Panc1 (cell line): ENCODE measurements around the gene CPLANE1. TPM values are rescaled to one million over a fixed set of nuclear protein-coding genes. Genes with fewer than 3 reads are reported as not detected.

Experiments
- ATAC-seq: fragments of 200-7000 bp; cut with Tn5 transposase; 2 replicates; pipeline ENCODE4 v1.9.1; 2020; ENCODE audit warnings: mild to moderate bottlenecking, moderate library complexity
- BruUV-seq: library from RNA; stranded (reverse); fragments of 400-500 nt; replicated peaks from 2 replicates; lab custom pipeline; 2021; lab: Mats Ljungman, UMichigan
- CTCF ChIA-PET: fragments of 300-600 bp; sonication (Branson Sonifier 250); formaldehyde crosslinking; loops from one replicate; lab custom pipeline; 2022; ENCODE audit warnings: antibody characterized with exemption; lab: Charles Lee
- POLR2A ChIA-PET: fragments of 300-600 bp; sonication (Branson Sonifier 250); formaldehyde crosslinking; loops from one replicate; lab custom pipeline; 2022; ENCODE audit warnings: antibody characterized with exemption; lab: Charles Lee
- DNase-seq: peaks from one replicate; pipeline ENCODE4 v3.0.0-alpha.2; 2010; ENCODE audit warnings: low read depth, low spot score
- H3K27ac ChIP-seq: 2 replicates; pipeline ENCODE4 v1.5.1; 2011; ENCODE audit warnings: mild to moderate bottlenecking, low read length, inconsistent platforms
- H3K27me3 ChIP-seq: fragments of 200-500 bp; sonication (Bioruptor generic); 2 replicates; pipeline ENCODE4 v1.6.0; 2014; ENCODE audit warnings: low read length, inconsistent platforms; ENCODE audit not compliant: control insufficient read depth, insufficient read depth
- H3K36me3 ChIP-seq: fragments of 200-500 bp; sonication (Bioruptor generic); 2 replicates; pipeline ENCODE4 v1.5.1; 2014; ENCODE audit warnings: inconsistent platforms, mild to moderate bottlenecking, low read length, moderate library complexity; ENCODE audit not compliant: control insufficient read depth, insufficient read depth
- H3K4me1 ChIP-seq: 2 replicates; pipeline ENCODE4 v1.5.1; 2011; ENCODE audit warnings: inconsistent platforms, mild to moderate bottlenecking, low read length, moderate library complexity; ENCODE audit not compliant: control insufficient read depth, insufficient read depth
- H3K4me3 ChIP-seq, 2 experiments: 2 replicates each; pipeline ENCODE4 v1.5.1; 2011 to 2012; ENCODE audit warnings: low read depth in 2 of 2, low read length in 2 of 2, mild to moderate bottlenecking in 2 of 2, inconsistent platforms in 1 of 2, moderate library complexity in 1 of 2
- H3K9me3 ChIP-seq: fragments of 200-500 bp; sonication (Bioruptor generic); 2 replicates; pipeline ENCODE4 v1.5.1; 2014; ENCODE audit warnings: low read depth, mild to moderate bottlenecking, inconsistent platforms, low read length, moderate library complexity; ENCODE audit not compliant: control insufficient read depth, insufficient read depth
- POLR2AphosphoS5 ChIP-seq: IDR thresholded peaks from 2 replicates; pipeline ENCODE4 v1.6.1; 2012; ENCODE audit warnings: mild to moderate bottlenecking, low read depth, low read length, moderate library complexity
- SIN3A ChIP-seq: IDR thresholded peaks from 2 replicates; pipeline ENCODE4 v1.6.1; 2012; ENCODE audit warnings: low read depth, mild to moderate bottlenecking, low read length, moderate library complexity, borderline replicate concordance; ENCODE audit not compliant: insufficient read depth
- TCF7L2 ChIP-seq: IDR thresholded peaks from 2 replicates; pipeline ENCODE4 v1.6.1; 2011; ENCODE audit warnings: mild to moderate bottlenecking, low read depth, low read length, inconsistent platforms
- in situ Hi-C: cut with HindIII; loops from 2 replicates; pipeline ENCODE4 v1.10.0; 2016; ENCODE audit warnings: low sequenced_read_pairs, low pct_unique_long_range_greater_than_20kb
- intact Hi-C: fragments of 100-400 bp; cut with micrococcal nuclease; formaldehyde crosslinking; loops from one replicate; pipeline ENCODE4 v1.10.0; 2022; ENCODE audit not compliant: unreplicated experiment
- total RNA-seq: library from RNA; stranded (reverse); gene quantifications from one replicate; pipeline ENCODE4 v1.2.1, GENCODE V29; 2021; ENCODE audit not compliant: unreplicated experiment
- TF ChIP-seq, protein P1 (sequence below): fragments of 450-650 bp; IDR thresholded peaks from 2 replicates; pipeline ENCODE4 v1.5.1; 2017; ENCODE audit warnings: mild to moderate bottlenecking
- TF ChIP-seq, protein P2 (sequence below), 2 experiments: IDR thresholded peaks; 2 replicates each; pipeline ENCODE4 v1.6.1; 2011 to 2012; ENCODE audit warnings: low read depth in 2 of 2, control low read depth in 1 of 2, low read length in 1 of 2, mild to moderate bottlenecking in 1 of 2, moderate library complexity in 1 of 2; ENCODE audit not compliant: insufficient read depth in 1 of 2

The CPLANE1 gene
- total RNA-seq, 1 experiment from 2014 or later: 18.1 TPM

DNA sequence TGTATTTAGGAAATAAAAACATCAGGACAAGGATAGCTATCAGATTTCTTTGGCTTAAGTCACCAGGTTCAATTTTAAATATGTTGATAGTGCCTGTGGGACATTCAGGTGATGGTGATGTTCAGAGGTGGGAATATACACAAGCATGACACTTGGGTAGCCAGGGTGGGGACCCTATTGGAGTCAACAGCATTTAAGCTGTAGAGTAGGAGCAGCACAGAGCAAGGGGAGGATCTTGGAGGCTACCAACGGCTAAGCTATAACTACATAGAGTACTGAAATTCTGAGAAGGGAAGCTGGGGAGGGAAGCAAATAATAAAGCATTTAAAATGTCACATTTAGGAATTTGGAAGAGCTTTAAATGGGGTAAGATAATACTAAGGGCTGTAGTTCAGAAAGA is 177.7 kb downstream of the CPLANE1 start:
- Histone ChIP-seq H3K4me1 (no peaks in the 10 kb centered on the region), H3K36me3 (no peaks in the 10 kb centered on the region), H3K27ac (no peak overlapping the region), H3K27me3 (no peaks in the 10 kb centered on the region), H3K4me3 (no peak overlapping the region), H3K9me3 (no peaks in the 10 kb centered on the region)
- intact Hi-C loops: no loop called here
- TF ChIP-seq, protein P1, sequence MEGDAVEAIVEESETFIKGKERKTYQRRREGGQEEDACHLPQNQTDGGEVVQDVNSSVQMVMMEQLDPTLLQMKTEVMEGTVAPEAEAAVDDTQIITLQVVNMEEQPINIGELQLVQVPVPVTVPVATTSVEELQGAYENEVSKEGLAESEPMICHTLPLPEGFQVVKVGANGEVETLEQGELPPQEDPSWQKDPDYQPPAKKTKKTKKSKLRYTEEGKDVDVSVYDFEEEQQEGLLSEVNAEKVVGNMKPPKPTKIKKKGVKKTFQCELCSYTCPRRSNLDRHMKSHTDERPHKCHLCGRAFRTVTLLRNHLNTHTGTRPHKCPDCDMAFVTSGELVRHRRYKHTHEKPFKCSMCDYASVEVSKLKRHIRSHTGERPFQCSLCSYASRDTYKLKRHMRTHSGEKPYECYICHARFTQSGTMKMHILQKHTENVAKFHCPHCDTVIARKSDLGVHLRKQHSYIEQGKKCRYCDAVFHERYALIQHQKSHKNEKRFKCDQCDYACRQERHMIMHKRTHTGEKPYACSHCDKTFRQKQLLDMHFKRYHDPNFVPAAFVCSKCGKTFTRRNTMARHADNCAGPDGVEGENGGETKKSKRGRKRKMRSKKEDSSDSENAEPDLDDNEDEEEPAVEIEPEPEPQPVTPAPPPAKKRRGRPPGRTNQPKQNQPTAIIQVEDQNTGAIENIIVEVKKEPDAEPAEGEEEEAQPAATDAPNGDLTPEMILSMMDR: no peak
- TF ChIP-seq TCF7L2 (no peak), SIN3A (no peak), POLR2AphosphoS5 (no peak)
- TF ChIP-seq, protein P2, sequence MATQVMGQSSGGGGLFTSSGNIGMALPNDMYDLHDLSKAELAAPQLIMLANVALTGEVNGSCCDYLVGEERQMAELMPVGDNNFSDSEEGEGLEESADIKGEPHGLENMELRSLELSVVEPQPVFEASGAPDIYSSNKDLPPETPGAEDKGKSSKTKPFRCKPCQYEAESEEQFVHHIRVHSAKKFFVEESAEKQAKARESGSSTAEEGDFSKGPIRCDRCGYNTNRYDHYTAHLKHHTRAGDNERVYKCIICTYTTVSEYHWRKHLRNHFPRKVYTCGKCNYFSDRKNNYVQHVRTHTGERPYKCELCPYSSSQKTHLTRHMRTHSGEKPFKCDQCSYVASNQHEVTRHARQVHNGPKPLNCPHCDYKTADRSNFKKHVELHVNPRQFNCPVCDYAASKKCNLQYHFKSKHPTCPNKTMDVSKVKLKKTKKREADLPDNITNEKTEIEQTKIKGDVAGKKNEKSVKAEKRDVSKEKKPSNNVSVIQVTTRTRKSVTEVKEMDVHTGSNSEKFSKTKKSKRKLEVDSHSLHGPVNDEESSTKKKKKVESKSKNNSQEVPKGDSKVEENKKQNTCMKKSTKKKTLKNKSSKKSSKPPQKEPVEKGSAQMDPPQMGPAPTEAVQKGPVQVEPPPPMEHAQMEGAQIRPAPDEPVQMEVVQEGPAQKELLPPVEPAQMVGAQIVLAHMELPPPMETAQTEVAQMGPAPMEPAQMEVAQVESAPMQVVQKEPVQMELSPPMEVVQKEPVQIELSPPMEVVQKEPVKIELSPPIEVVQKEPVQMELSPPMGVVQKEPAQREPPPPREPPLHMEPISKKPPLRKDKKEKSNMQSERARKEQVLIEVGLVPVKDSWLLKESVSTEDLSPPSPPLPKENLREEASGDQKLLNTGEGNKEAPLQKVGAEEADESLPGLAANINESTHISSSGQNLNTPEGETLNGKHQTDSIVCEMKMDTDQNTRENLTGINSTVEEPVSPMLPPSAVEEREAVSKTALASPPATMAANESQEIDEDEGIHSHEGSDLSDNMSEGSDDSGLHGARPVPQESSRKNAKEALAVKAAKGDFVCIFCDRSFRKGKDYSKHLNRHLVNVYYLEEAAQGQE (IDR thresholded peaks at IDR 0.05; ENCODE audit: insufficient read depth in 1 of 2, low read depth in 2 of 2, low read length in 1 of 2): no peak
- peak; percentile 53; the same call in 1 of the 2 replicates for ATAC-seq
- DNase-seq: no peak
- ChIA-PET POLR2A (no interaction called here), CTCF (no interaction called here)
- BruUV-seq: no TSS peak
- in situ Hi-C loops: no loop called here

DNA sequence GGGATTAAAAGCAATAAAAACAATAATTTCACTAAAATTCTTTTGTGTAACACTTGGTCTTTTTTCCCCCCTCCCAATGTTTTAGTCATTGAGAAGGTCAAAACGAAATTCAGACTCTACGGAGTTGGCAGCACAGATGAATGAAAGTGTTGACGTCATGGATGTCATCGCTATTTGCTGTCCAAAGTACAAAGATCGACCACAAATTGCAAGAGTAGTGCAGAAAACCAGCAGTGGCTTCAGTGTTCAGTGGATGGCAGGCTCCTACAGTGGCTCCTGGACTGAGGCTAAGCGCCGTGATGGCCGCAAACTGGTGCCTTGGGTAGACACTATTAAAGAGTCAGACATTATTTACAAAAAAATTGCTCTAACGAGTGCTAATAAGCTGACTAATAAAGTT is 184.7 kb downstream of the CPLANE1 start:
- POLR2A ChIA-PET: interaction anchor here (0.6 kb wide), 1 partner anchor 133 kb away, joined by 4 read pairs; no protein-coding TSS in a partner anchor
- TF ChIP-seq SIN3A: no peak
- TF ChIP-seq POLR2AphosphoS5: no peak
- TF ChIP-seq, protein P2 (IDR thresholded peaks at IDR 0.05; ENCODE audit: insufficient read depth in 1 of 2, low read depth in 2 of 2, low read length in 1 of 2): no peak
- TF ChIP-seq, protein P1: no peak
- TF ChIP-seq TCF7L2: no peak
- Histone ChIP-seq H3K36me3 (peaks cover 5% of the 10 kb centered on the region; the same call in 1 of the 2 replicates), H3K27me3 (no peaks in the 10 kb centered on the region), H3K4me3 (no peak overlapping the region), H3K9me3 (no peaks in the 10 kb centered on the region), H3K4me1 (no peaks in the 10 kb centered on the region), H3K27ac (no peak overlapping the region)
- in situ Hi-C loops: no loop called here
- intact Hi-C loops: no loop called here
- DNase-seq (no peak), ATAC-seq (no peak)
- no TSS peak for BruUV-seq
- CTCF ChIA-PET: interaction anchor here (0.6 kb wide), 1 partner anchor 20 kb away, joined by 7 read pairs; no protein-coding TSS in a partner anchor
